HG02852 (cell line): Measurements from ENCODE around the gene SIL1.

Experiments used
- ATAC-seq: cut with Tn5 transposase; IDR thresholded peaks from one replicate; pipeline ENCODE4 v1.9.1; 2021; ENCODE audit warnings: mild to moderate bottlenecking, moderate library complexity; ENCODE audit not compliant: unreplicated experiment

The SIL1 gene

GRCh38 chr5:138986186-138986800 lies 211.9 kb downstream of the SIL1 start:
- no peak for ATAC-seq

GRCh38 chr5:138985683-138986082 lies 212.5 kb downstream of the SIL1 start:
- ATAC-seq = no peak

- ATAC-seq = no peak
Observed at GRCh38 chr5:138985256-138985655, 212.9 kb downstream of the SIL1 start.

GRCh38 chr5:138983984-138984383 lies 214.2 kb downstream of the SIL1 start:
- no peak for ATAC-seq

GRCh38 chr5:138981586-138981985 lies 216.6 kb downstream of the SIL1 start:
- no peak for ATAC-seq

GRCh38 chr5:138981131-138981530 lies 217.0 kb downstream of the SIL1 start:
- ATAC-seq = no peak

- ATAC-seq = no peak
Observed at GRCh38 chr5:138980441-138980840, 217.7 kb downstream of the SIL1 start.

- ATAC-seq = no peak
Observed at GRCh38 chr5:138979684-138980280, 218.4 kb downstream of the SIL1 start.

GRCh38 chr5:138978581-138978980 lies 219.6 kb downstream of the SIL1 start:
- ATAC-seq = no peak

GRCh38 chr5:138978080-138978479 lies 220.1 kb downstream of the SIL1 start:
- no peak for ATAC-seq

- ATAC-seq = no peak
Observed at GRCh38 chr5:138975098-138975847, 222.9 kb downstream of the SIL1 start.

- no peak for ATAC-seq
Observed at GRCh38 chr5:138974227-138975063, 223.7 kb downstream of the SIL1 start.

GRCh38 chr5:138972836-138973235 lies 225.3 kb downstream of the SIL1 start:
- ATAC-seq = no peak

GRCh38 chr5:138972230-138972629 lies 225.9 kb downstream of the SIL1 start:
- no peak for ATAC-seq

- ATAC-seq = no peak
Observed at GRCh38 chr5:138969323-138970002, 228.7 kb downstream of the SIL1 start.

- ATAC-seq = no peak
Observed at GRCh38 chr5:138968601-138969000, 229.6 kb downstream of the SIL1 start.

- no peak for ATAC-seq
Observed at GRCh38 chr5:138967791-138968448, 230.2 kb downstream of the SIL1 start.

- ATAC-seq = no peak
Observed at GRCh38 chr5:138966236-138966985, 231.8 kb downstream of the SIL1 start.

GRCh38 chr5:138965626-138966025 lies 232.5 kb downstream of the SIL1 start:
- ATAC-seq = no peak
